NCI-H2227 (cell line): ENCODE results near the gene ATIC.

Experiments
- DNase-seq: peaks from one replicate; lab custom pipeline; 2025; ENCODE audit not compliant: unreplicated experiment; lab: John Stamatoyannopoulos, UW

ATIC gene

DNA sequence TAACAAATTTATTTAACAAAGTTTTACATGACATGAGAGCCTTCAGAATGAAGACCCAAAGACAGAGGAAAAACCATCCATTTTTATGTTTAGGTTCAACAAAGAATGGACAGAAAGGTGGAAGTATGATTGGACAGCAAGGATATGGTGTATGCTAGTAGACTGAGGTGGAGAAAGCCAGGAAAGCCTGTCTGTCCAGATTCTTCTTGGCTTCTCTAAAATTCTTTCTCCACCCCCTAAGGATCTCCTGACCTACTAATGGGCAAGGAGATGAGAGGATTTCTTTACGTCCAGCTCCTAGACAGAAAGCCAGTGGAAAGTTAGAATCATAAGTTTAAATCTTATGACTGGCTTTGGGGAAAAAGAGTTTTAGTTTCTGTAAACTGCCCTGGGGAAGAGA, 3.0 kb downstream of the ATIC start:
- DNase-seq = no peak

DNA sequence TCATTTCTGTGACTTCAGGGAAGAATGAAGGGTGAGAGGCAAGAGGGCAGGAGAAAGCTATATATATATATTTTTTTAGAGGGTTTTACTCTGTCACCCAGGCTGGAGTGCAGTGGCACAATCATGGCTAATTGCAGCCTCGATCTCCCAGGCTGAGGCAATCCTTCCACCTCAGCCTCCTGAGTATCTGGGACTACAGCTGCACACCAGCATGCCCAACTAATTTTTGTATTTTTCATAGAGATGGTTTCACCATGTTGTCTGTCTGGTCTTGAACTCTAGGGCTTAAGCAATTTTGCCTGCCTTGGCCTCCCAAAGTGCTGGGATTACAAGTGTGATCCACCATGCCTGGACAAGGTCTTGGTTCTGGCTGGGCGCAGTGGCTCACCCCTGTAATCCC, 3.4 kb downstream of the ATIC start:
- no peak for DNase-seq

DNA sequence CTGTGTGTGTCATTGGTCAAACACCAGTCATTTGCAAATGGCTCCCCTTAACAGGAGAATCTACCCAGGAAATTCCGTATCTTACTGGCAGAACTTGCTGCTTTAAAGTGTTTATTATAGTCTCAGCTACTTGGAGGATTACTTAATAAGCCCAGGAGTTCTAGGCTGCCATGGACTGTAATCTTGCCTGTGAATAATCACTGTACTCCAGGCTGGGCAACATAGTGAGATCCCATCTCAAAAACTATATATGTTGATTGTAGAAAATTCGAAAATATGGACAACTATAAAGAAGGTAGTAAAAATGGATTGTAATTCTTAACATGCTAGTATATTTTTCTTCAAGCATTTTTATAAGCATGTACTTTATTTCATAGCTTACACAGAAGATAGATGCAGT, 4.5 kb downstream of the ATIC start:
- no peak for DNase-seq

DNA sequence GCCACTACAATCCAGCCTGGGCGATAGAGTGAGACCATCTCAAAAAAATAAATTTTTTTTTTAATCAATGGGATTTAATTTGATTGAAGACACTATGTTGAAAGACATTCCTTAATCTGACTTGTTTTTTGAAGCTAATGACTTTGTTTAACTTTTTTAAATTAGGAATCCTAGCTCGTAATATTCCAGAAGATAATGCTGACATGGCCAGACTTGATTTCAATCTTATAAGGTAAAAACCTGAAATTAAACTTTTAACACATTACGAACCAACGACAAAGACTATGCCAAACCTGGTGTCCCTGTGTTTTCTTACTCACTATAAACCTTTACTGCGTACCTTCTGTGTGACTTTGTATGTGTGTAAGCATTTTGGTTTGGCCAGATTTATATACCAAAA, 7.6 kb downstream of the ATIC start:
- DNase-seq = no peak

DNA sequence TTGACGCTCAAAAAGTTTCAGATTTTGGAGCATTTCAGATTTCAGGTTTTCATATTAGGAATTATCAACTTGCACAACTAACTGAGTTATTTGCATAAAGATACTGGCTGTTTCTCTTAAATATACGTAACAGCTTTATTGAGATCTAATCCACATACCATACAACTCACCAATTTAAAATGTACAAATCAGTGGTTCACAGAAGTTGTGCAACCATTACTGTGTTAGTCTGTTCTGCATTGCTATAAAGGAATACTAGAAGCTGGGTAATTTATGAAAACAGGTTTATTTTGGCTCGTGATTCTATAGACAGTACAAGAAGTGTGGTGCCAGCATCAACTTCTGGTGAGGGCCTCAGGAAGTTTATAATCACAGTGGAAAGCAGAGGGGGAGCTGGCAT, 8.2 kb downstream of the ATIC start:
- no peak for DNase-seq

DNA sequence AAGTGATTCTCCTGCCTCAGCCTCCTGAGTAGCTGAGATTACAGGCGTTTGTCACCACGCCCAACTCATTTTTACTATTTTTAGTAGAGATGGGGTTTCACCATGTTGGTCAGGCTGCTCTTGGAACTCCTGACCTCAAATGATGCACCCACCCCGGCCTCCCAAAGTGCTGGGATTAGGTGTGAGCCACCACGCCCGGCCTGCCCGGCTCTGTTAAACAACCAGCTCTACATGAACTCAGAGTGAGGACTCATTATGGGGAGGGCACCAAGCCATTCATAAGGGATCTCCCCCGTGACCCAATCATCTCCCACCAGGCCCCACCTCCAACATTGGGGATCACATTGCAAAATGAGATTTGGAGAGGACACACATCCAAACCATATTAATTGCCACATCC, 8.8 kb downstream of the ATIC start:
- DNase-seq = no peak

DNA sequence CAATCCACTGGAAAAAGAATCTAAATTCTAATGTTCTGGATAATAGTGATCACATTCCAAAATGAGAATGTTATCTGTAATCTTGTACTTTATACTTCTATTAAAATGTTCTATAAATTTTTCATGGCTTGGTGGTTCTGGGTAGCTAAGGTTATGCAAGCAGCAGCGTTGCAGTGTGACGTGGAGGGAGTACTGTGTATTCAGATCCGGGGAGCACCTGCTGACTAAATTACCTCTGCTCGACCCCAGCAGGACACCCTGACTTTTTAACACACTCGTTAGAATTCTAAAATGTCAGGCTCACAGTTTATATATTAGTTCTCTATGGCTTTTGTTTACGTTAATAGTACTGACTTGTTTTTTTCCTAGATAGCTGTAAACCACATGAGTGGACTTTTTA, 13.0 kb downstream of the ATIC start:
- DNase-seq = no peak

DNA sequence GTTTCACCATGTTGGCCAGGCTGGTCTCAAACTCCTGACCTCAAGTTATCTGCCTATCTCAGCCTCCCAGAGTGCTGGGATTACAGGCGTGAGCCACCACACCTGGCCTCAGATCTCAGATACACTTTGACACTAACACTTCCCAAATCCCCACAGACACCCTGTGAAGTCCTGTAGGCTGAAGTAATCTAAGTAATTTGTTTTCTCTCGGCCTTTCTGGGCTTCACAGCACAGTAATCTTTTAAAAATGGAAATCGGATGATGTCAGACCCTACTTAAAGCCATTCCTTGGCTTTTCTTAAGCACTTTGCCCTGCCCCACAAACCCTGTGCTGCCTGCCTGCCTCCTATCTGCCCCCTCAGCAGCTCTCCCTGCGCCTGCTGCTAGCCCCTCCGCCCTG, 16.2 kb downstream of the ATIC start:
- no peak for DNase-seq

DNA sequence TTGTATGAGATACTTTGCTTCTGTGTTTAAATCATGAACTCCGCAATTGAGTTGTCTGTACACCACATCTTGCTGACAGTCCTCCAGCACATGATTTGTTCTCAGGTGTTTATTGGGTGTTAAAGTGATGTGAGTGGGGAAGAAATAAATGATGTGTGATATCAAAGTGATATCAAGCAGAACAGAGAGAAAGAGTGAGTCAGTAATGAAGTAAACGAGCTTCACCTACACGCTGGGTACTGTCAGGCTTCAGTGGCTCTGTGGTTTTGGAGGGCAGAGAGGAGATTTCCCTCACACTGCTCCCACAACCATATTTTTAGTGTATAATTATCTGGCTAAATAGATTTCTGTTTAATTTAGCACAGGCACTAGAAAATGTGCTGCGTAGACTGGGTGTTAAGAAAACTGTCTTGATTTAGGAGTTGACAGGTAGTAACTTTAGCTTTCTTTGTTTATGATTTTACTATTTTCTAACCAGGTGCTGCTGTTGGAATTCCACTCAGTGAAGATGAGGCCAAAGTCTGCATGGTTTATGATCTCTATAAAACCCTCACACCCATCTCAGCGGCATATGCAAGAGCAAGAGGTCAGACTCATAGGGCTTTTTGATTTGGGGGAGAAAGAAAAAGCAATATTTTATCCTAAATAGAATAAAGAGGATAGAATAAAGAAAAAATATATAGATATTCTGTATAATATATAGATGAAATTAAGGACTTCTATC, 21.2 kb downstream of the ATIC start:
- no peak for DNase-seq

DNA sequence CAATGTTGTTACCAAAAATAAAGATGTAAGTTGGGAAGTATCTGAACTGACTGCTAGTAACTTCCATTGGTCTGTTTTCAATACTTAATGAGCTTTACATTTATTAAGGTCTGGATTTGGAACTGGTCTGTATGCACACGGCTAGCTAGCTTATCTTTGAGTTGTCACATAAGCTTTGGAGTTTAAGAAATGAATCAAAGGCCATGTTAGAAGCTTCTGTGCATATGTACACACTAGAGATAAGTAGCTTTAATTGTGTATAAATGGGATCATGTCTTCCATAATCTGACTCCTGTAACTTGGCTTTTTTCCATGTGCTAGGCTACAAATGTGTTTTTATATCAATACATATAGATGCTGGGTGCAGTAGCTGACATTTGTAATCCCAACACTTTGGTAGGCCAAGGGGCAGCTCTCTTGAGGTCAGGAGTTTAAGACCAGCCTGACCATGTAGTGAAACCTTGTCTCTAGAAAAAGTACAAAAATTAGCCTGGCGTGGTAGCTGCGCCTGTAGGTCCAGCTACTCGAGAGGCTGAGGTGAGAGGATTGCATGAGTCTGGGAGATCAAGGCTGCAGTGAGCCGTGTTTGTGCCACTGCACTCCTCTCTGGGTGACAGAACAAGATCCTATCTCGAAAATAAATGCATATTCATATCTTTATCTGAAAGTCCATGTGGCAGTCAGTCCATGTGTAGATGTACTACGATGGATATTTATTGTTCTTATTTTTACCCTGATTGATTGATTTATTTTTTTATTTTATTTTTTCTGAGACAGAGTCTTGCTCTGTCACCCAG, 27.2 kb downstream of the ATIC start:
- DNase-seq = no peak

DNA sequence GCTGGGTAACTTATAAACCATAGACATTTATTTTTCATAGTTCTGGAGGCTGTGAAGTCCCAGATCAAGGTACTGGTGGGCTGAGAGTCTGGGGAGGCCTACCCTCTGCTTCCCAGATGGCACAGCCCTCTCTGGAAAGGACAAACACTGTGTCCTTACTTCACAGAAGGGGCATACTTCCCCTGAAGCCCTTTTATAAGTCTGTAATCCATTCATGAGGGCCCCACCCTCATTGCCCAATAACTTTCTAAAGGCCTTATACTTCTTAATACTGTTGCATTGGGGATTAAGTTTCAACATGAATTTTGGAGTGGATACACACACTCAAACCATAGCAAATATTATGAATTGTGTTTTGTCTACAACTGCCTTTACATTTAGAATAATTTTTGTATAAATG, 36.0 kb downstream of the ATIC start:
- no peak for DNase-seq

DNA sequence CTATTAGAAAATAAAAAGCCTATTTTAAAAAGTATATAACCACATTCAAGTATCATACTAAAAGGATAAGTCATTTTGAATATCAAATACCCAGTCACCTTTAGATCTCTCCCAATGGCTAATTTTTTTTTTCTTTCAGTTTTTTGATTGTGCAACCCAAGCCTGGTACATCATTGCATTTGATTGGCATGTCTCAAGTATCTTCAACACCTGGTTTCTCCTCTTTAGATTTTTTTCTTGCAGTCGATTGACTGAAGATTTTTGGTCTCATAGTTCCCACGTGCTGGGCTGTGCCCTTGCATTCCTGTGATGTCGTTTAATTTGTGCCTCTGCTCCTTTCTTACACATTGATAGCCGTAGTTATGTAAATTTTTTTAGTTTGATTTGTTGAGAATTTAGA, 40.7 kb downstream of the ATIC start:
- no peak for DNase-seq

DNA sequence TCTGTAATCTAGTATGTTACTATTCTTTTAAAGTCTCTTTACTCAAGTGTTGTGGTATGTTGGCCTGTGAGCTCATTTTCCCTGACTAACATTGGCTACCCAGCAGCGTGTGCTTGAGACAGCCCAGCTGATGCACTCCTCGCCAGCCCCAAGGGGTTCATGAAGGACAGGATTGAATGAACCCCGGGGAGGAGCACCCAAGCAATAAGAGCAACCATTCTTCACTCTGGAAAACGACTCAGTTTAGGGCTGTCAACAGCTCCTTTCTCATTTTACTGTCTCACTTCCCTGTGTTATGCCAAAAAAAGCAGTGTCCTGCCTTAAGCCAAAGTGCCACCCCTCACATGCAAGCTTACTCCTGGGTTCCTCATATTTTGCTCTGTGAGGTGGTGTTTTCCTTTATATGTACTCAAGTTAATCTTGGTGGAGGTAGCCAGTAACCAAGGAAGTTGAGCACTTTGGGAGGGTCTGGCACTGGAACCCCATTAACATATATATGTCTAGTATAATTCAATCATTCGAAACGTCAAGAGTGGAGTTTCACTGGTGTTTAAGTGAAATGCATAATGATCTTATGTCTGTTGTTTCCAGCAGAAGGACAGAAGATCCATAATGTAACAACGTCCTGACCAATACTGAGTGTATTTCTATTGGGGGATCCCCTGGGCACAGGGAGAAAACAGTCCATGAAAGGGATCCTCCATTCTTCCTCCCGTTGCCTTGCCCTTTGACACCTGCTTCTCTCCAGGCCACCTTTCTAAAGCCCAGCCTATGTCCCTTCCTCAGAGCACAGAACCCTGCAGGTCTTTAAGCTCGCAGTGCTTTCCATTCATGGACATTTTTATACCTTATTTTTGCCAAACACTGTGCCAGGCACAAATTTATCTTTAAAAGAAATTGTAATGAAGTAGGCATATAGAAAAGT, 43.2 kb downstream of the ATIC start:
- no peak for DNase-seq

DNA sequence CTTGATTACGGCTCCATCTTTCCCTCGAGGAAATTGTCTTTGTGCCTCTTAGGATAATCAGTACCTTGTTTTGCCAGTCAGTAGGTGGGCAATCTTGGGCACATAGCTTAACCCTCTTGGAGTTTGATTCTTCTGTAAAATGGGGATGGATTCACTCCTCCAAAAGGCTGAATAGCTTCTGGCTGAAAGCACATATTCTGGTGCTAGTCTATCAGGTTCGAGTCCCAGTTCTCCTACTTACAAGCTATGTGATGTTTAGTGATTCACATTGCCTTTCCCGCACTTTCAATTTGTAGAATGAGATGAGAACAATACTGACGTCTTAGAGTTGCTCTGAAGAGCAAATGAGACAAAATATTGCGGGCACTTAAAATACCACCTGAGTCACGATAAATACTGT, 43.9 kb downstream of the ATIC start:
- DNase-seq = no peak

DNA sequence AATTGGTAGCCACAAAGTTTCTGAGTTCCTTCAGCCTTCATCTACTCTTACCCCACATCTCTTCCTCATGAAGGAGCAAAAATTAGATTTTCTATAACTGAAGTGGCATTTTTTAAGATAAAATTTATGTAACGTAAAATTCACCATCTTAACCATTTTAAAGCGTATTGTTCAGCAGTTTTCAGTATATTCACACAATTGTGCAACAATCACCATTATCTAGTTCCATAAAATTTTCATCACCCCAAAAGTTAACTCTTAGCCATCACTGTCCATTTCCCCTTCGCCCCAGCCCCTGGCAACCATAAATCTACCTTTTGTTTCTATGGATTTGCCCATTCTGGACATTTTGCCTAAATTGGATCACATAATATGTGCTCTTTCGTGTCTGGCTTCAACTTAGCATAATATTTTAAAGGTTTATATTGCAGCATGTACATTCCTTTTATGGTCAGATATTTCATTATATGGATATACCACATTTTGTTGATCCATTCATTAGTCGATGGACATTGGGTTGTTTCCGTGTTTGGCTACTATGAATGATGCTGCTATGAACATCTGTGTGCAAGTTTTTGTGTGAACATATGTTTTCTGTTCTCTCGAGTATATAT, 44.6 kb downstream of the ATIC start:
- no peak for DNase-seq

DNA sequence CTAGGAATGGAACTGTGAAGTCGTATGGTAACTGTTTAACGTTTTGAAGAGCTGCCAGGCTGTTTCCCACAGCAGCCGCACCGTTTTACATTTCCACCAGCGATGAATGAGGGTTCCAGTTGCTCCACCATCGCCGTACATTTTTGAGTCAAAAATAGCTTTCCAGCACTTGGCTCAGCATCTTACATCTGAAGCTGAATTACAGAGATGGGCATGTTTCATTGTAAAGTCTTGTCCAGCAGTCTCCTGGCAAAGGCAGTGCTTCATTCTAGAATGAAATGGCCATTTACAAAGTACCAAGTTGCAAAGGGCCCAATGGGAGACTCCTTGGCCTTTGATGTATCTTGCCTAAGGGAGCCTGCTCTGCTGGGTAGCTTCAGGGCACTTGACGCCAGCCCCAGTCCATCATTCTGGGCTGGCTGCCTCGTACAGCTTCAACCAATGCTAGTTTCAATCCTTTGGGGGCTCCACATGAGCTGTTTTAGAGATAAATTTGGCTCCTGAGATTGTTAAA, 45.1 kb downstream of the ATIC start:
- no peak for DNase-seq

DNA sequence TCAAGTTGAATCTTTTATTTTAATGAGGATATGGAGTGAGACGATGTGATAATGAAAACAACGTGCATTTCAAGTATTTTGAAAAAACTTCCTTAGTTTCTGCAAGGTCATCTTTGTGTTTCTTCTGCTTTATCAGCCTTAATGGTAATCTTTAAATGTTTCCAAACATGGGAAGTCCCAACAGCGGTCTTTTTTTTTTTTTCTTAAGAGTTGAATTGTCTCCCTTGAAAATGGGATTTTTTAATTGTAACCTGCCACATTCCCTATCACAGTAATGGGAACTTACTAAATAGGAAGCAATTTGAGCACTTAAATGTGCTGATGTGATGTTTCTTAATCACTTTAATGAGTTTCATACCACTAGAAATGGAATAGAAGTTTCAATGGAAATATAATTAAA, 45.8 kb downstream of the ATIC start:
- no peak for DNase-seq

DNA sequence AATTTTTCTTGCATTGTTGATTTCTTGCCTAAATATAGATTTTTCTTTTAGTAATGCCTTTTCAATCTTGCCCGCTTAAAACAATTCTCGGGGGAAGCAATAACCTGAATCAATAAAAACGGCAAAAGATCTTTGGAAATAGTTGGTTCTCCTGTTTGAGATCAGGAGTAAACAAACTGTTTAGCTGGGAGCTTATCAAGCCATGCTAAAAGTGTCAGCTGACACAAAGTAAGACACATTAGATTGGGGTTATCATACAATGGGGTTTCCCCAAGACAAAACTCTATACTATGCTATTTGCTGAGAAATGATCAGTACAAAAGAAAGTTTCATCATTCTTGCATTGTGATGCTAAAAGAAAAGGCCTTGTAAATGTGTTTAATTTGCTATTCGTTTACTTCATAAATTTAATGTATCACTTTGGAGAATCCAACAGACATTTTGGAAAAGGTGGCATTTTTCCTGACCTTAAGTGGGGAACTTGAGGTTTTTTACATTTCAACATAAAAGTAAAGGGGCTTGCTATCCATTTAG, 46.5 kb downstream of the ATIC start:
- DNase-seq = no peak

DNA sequence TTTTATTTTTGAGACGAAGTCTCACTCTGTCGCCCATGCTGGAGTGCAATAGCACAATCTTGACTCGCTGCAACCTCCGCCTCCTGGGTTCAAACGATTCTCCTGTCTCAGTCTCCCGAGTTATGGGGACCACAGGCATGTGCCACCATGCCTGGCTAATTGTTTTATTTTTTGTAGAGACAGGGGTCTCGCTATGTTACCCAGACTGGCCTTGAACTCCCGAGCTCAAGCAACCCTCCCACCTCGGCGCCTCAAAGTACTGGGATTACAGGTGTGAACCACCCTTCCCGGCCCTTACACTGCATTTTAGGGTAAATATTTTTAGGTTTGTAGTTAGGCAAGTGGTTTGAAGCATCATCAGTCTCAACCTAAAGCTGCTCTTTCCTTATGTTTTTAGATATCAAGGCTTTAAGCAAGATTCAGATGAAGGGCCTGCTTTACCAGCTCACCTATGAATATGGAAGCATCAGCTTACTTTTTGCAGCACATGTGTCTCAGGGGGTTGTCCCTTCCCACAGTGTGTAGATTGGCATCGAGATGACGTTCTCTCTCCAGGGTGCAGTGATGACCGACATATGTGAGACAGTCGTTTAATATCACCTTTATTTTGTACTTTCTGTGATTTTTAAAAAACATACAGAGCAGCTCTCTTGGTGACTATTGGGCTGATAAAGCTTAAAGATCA, 47.2 kb downstream of the ATIC start:
- no peak for DNase-seq

DNA sequence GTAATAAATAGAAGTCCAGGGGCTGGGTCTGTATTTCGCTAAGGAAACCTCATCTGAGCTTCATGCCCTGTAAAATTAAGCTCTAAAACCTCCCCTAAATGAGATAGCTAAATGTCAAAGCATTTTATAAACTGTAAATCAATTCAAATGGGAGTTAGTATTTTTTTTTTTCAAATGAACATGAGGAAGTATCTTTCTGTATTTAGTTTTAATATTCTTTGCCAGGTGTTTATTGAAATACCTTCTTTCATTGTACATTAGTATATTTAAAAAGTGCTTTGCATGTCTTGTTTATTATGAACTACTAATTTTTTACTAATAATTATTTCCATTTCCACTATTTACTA, 47.7 kb downstream of the ATIC start:
- DNase-seq = no peak
